ELF-1 (cell line): ENCODE measurements around the gene OR6C4.
"Not testable (repeated sequence)": the region's sequence is repeated elsewhere in the genome, so short reads cannot be mapped to it uniquely, and the experiment has no call there.

ENCODE experiments used
- DNase-seq: peaks from one replicate; pipeline ENCODE4 v3.0.0-alpha.2; 2016; ENCODE audit warnings: low read depth, low spot score

The OR6C4 gene

DNA sequence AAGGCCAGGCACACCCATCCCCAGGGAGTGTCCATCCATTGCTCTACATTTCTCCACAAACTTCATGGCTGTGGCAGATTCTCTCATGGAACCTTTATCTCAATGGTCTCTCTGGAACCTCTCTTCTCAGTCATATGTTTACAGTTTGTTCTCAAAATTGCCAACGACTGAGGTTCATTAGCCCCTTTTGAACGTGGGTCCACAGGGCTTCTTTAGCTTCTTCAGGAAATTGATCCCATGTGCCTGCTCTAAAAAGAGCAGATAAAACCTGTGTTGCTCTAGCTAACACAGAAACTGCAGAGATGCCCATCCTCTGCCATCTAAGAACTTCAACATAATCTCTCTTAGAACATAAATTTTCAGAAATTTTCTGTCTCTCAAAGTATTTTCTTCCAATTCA lies at the start of gene OR6C4:
Gene OR6C4 (plus strand): TSS at position 301 of the 400 bp plus-strand sequence. CDS start 1,625 bp downstream, outside the sequence.
- DNase-seq = no peak

DNA sequence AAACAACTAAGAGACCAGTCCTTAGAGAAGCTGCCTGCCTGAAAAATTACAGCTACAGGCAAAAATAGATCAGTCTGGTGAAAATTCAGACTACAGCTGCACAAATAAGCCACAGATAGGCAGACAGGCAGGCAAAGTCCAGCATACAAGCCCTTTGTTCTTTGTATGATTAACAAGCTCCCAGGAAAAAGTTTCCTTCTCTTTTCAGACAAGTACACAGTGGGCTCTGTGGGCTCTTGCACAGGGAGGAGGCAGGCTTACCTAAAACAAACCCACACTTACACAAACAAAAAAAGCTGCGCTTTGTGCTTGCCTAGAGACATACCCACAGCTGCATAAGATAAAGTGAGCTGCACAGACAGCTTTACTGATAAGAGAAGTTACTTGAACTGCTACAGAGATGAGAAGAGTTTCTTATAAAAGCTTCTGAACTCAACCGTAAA lies 49.6 kb upstream of the OR6C4 start:
- no peak for DNase-seq

GRCh38 chr12:55501601-55502000 lies 47.8 kb upstream of the OR6C4 start:
- no peak for DNase-seq

DNA sequence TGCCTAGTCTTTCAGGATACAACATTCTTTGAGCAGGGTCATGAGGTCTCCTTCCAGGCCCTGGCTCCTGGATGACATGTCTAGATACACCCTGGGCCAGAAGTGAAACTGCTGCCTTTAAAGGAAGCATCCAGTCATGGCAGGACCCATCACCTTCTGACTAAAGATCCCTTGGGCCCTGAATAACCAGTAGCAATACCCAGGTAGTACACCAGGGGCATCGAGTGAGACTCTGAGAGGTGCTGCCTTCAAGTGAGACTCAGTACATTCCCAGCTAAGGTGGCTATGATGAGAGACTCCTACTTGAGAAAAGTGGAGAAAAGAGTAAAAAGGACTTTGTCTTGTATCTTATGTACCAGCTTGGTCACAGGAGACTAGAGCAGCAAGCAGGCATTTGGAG lies 33.7 kb upstream of the OR6C4 start:
- no peak for DNase-seq

DNA sequence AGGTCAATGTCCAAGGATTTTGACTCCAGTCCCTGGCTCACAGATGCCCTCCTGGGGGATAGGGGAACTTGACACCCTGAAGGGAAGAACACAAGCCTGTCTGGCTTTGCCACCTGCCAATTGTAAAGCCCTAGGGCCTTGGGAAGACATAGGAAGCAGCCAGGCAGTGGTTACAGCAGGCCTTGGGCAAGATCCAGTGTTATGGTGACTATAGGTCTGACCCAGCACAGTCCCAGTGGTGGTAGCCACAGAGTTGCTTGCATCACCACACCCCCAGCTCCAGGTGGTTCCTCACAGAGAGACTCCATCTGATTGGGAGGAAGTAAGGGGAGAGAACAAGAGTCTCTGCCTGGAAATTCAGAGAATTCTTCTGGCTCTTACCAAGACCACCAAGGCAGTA lies 33.0 kb upstream of the OR6C4 start:
- DNase-seq = no peak

DNA sequence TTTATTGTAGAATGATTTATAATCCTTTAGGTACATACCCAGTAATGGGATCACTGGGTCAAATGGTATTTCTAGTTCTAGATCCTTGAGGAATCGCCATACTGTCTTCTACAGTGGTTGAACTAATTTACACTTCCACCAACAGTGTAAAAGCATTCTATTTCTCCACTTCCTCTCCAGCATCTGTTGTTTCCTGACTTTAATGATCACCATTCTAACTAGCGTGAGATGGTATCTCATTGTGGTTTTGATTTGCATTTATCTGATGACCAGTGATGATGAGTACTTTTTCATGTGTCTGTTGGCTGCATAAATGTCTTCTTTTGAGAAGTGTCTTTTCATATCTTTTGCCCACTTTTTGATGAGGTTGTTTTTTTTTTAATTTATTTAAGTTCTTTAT lies 1.2 kb upstream of the OR6C4 start:
- DNase-seq = not testable (repeated sequence)

DNA sequence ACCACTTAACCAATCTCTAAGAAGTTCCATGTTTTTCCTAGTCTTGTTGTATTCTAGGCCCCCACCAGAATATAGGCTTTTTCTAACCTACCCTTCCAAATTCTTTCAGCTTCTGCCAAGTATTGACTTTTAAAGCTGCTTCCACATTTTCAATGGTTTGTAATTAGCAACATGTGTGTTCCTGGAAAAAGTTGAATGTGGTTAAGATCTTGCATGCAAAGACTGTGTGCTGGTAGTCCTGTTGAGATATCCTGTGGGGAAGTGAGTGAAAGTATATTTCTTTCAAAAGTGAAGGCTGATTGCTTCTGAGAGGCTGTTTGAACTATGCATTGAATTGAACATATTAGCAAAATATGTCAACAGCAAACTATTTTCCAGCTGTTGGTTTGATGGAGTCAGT lies 646 bp upstream of the OR6C4 start:
- no peak for DNase-seq

DNA sequence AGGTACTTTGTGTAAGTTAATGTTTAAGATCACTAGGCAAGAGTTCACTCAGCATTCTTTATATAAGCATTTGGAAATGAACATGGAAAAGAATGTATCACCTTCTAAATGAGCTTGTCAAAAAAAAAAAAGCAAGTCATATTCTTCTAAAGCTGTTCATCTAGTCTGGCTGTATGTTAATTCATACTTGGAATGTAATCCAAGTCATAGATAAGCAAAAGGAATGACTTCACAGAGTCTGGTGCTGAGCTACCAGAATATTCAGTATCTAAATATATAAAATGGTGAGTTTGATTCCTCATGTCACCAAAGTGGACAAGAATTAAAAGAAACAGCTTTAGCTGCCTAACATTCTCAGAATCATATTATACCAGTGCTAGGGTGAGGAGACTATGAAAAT lies 4.9 kb downstream of the OR6C4 start:
- no peak for DNase-seq

DNA sequence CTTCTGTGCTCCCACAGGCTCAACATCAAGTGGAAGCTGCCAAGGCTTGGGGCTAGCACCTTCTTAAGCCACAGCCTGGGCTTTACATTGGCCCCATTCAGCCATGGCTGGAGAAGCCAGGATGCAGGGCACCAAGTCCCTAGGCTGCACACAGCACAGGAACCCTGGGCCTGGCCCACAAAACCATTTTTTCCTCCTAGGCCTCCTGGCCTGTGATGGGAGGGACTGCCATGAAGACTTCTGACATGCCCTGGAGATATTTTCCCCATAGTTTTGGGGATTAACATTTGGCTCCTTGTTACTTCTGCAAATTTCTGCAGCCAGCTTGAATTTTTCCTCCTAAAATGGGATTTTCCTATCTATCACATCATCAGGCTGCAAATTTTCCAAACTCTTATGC lies 20.7 kb downstream of the OR6C4 start:
- not testable (repeated sequence) for DNase-seq

DNA sequence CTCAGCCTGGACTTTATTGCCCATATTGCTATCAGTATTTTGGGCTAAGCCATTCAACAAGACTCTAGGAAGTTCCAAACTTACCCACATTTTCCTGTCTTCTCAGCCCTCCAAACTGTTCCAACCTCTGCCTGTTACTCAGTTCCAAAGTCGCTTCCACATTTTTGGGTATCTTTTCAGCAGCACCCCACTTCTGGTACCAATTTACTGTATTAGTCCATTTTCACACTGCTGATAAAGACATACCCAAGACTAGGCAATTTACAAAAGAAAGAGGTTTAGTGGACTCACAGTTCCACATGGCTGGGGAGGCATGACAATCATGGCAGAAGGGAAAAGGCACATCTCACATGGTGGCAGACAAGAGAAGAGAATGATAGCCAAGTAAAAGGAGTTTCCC lies 21.3 kb downstream of the OR6C4 start:
- not testable (repeated sequence) for DNase-seq

GRCh38 chr12:55572168-55572567 lies 22.8 kb downstream of the OR6C4 start, which contains the start of gene OR2AP1:
OR2AP1 (plus strand) TSS chr12:55572468; CDS start chr12:55574415, 1,947 bp downstream.
- DNase-seq = no peak

DNA sequence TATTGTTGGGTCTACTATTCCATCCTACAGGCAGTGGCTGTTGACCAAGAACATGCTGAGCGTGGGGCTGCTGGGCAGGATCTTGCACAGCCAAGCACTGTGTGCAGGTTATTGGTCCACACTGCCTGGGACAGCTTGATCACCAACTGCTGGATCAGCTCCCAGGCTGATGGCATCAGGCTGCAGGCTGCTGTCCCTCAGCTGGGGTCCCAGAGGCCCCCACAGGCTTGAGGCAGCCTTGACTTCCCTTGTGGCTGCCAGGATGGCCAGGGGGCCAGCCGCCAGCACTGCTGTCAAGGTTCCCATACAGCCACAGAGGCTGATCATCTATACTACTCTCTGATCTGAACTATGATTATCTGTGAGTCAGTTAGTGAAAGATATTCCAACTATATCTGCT lies 32.7 kb downstream of the OR6C4 start:
- no peak for DNase-seq

DNA sequence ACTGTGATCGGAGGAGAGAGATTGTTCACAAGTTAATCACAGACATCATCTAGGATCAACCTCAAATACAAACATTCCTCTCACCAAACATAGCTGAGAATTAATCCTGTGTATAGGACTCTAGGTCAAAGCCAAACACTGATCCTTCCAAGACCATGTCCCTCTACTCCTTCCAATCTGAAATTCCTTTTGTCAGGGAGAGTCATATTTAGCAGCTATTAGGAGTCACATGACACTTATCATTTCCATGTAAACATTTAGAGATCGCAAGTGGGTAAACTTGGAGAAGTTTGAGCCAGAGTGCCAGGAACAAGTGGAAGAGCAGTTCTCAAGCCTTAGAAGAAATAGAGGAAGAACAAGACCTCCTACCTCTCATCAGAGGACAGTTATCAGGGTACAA lies 36.4 kb downstream of the OR6C4 start:
- DNase-seq = no peak

DNA sequence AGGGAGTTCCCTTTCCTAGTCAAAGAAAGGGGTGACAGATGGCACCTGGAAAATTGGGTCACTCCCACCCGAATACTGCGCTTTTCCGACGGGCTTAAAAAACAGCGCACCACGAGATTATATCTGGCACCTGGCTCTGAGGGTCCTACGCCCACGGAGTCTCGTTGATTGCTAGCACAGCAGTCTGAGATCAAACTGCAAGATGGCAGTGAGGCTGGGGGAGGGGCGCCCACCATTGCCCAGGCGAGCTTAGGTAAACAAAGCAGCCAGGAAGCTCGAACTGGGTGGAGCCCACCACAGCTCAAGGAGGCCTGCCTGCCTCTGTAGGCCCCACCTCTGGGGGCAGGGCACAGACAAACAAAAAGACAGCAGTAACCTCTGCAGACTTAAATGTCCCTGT lies 40.8 kb downstream of the OR6C4 start:
- DNase-seq = peak; percentile 29
